ENCODE results near the gene SPRN. TPM values are rescaled to one million over a fixed set of nuclear protein-coding genes. Genes with fewer than 3 reads are reported as not detected.
"Not testable (repeated sequence)": the region's sequence is repeated elsewhere in the genome, so short reads cannot be mapped to it uniquely, and the experiment has no call there.

The SPRN gene
- total RNA-seq, 1 donor from 2014 or later = not detected

- no peak for DNase-seq (ENCODE audit: low read depth in 2 of 2)
Measured at GRCh38 chr10:133440633-133441285, 16.3 kb upstream of the SPRN start.

- DNase-seq (ENCODE audit: low read depth in 2 of 2) = no peak
Measured at GRCh38 chr10:133439517-133440461, 15.4 kb upstream of the SPRN start.

GRCh38 chr10:133438711-133439273 is 14.4 kb upstream of the SPRN start:
- DNase-seq (ENCODE audit: low read depth in 2 of 2) = peak; percentile 4 to 22

- DNase-seq (ENCODE audit: low read depth in 2 of 2) = not testable (repeated sequence)
Measured at GRCh38 chr10:133432789-133433188, 8.4 kb upstream of the SPRN start.

- not testable (repeated sequence) for DNase-seq (ENCODE audit: low read depth in 2 of 2)
Measured at GRCh38 chr10:133431888-133432613, 7.6 kb upstream of the SPRN start.

- DNase-seq (ENCODE audit: low read depth in 2 of 2) = not testable (repeated sequence)
Measured at GRCh38 chr10:133429571-133429970, 5.1 kb upstream of the SPRN start.

GRCh38 chr10:133424102-133424501 is 323 bp downstream of the SPRN start:
- not testable (repeated sequence) for DNase-seq (ENCODE audit: low read depth in 2 of 2)

- DNase-seq (ENCODE audit: low read depth in 2 of 2) = no peak
Measured at GRCh38 chr10:133422807-133423771, 1.3 kb downstream of the SPRN start.

GRCh38 chr10:133422223-133422806 is 2.1 kb downstream of the SPRN start:
- no peak for DNase-seq (ENCODE audit: low read depth in 2 of 2)

GRCh38 chr10:133421336-133422222 is 2.8 kb downstream of the SPRN start:
- no peak for DNase-seq (ENCODE audit: low read depth in 2 of 2)

GRCh38 chr10:133420579-133420978 is 3.8 kb downstream of the SPRN start:
- DNase-seq (ENCODE audit: low read depth in 2 of 2) = no peak

GRCh38 chr10:133420028-133420427 is 4.4 kb downstream of the SPRN start:
- DNase-seq (ENCODE audit: low read depth in 2 of 2) = no peak

GRCh38 chr10:133419211-133419950 is 5.0 kb downstream of the SPRN start:
- DNase-seq (ENCODE audit: low read depth in 2 of 2) = no peak

GRCh38 chr10:133418289-133418993 is 6.0 kb downstream of the SPRN start:
- DNase-seq (ENCODE audit: low read depth in 2 of 2) = no peak

GRCh38 chr10:133415752-133416151 is 8.7 kb downstream of the SPRN start:
- no peak for DNase-seq (ENCODE audit: low read depth in 2 of 2)

- not testable (repeated sequence) for DNase-seq (ENCODE audit: low read depth in 2 of 2)
Measured at GRCh38 chr10:133414401-133414800, 10.0 kb downstream of the SPRN start.

GRCh38 chr10:133412381-133412711 is 12.1 kb downstream of the SPRN start:
- DNase-seq (ENCODE audit: low read depth in 2 of 2) = no peak

All from dermis microvascular lymphatic vessel endothelial cell (primary cell).